SJSA1 (cell line): ENCODE data around the gene AUH. TPM values are rescaled to one million over a fixed set of nuclear protein-coding genes. Genes with fewer than 3 reads are reported as not detected.

Source experiments
- DNase-seq, 2 experiments: peaks; one replicate each; pipeline ENCODE4 v3.0.0-alpha.2; 2015 to 2020; ENCODE audit warnings: low spot score in 2 of 2, low read depth in 1 of 2
- H3K27ac ChIP-seq: fragments of 250-450 bp; sonication (Bioruptor Pico); 2 replicates; pipeline ENCODE4 v1.5.1; 2020; ENCODE audit warnings: mild to moderate bottlenecking, moderate library complexity
- H3K27me3 ChIP-seq: fragments of 250-450 bp; sonication (Bioruptor Pico); replicated peaks from 2 replicates; pipeline ENCODE4 v1.5.1; 2020; ENCODE audit warnings: mild to moderate bottlenecking, moderate library complexity
- H3K36me3 ChIP-seq: fragments of 250-450 bp; sonication (Bioruptor Pico); 2 replicates; pipeline ENCODE4 v1.5.1; 2020; ENCODE audit warnings: mild to moderate bottlenecking
- H3K4me1 ChIP-seq: fragments of 250-450 bp; sonication (Bioruptor Pico); replicated peaks from 2 replicates; pipeline ENCODE4 v1.6.1; 2021; ENCODE audit warnings: mild to moderate bottlenecking
- H3K4me3 ChIP-seq: fragments of 250-450 bp; sonication (Bioruptor Pico); 2 replicates; pipeline ENCODE4 v1.5.1; 2020; ENCODE audit warnings: mild to moderate bottlenecking
- H3K9me3 ChIP-seq: fragments of 250-450 bp; sonication (Bioruptor Pico); replicated peaks from 2 replicates; pipeline ENCODE4 v1.5.1; 2020; ENCODE audit warnings: mild to moderate bottlenecking
- total RNA-seq: library from RNA; depleted of rRNA; stranded (reverse); fragments of >200 nt; shearing (Covaris generic); gene quantifications from 2 replicates; pipeline ENCODE4 v1.2.3, GENCODE V29; 2014

The AUH gene
- total RNA-seq, 1 experiment from 2014 or later, result 15.3 TPM

GRCh38 chr9:91223000-91223399 lies 138.7 kb downstream of the AUH start:
- DNase-seq, result no peak

GRCh38 chr9:91222457-91222856 lies 139.3 kb downstream of the AUH start:
- Histone ChIP-seq H3K27ac (no peak overlapping the region), H3K4me1 (peaks cover 20% of the 10 kb centered on the region), H3K9me3 (no peaks in the 10 kb centered on the region), H3K4me3 (no peak overlapping the region), H3K36me3 (no peaks in the 10 kb centered on the region), H3K27me3 (no peaks in the 10 kb centered on the region)
- no peak for DNase-seq

More at GRCh38 chr9:91223000-91223399, 138.7 kb downstream of the AUH start:
- Histone ChIP-seq H3K4me3 (no peak overlapping the region), H3K27me3 (no peaks in the 10 kb centered on the region), H3K9me3 (no peaks in the 10 kb centered on the region), H3K36me3 (no peaks in the 10 kb centered on the region), H3K4me1 (peaks cover 20% of the 10 kb centered on the region), H3K27ac (no peak overlapping the region)

- H3K4me1 ChIP-seq, result peaks cover 20% of the 10 kb centered on the region
- no peak overlapping the region for H3K4me3 ChIP-seq
- peak; percentile 54 to 78 for DNase-seq
- H3K36me3 ChIP-seq, result no peaks in the 10 kb centered on the region
- no peaks in the 10 kb centered on the region for H3K9me3 ChIP-seq
- H3K27me3 ChIP-seq, result no peaks in the 10 kb centered on the region
- peak overlapping the region; percentile 25; the same call in 1 of the 2 replicates for H3K27ac ChIP-seq
Observed at GRCh38 chr9:91221332-91221731, 140.4 kb downstream of the AUH start.

GRCh38 chr9:91220491-91221135 lies 141.1 kb downstream of the AUH start:
- no peak overlapping the region for H3K27ac ChIP-seq
- peaks cover 20% of the 10 kb centered on the region for H3K4me1 ChIP-seq
- H3K9me3 ChIP-seq, result no peaks in the 10 kb centered on the region
- peak in 1 of 2 experiments; percentile 4 for DNase-seq
- no peak overlapping the region for H3K4me3 ChIP-seq
- no peaks in the 10 kb centered on the region for H3K27me3 ChIP-seq
- no peaks in the 10 kb centered on the region for H3K36me3 ChIP-seq

- H3K27ac ChIP-seq, result no peak overlapping the region
- no peak for DNase-seq
- H3K36me3 ChIP-seq, result no peaks in the 10 kb centered on the region
- H3K4me1 ChIP-seq, result peaks cover 20% of the 10 kb centered on the region
- no peaks in the 10 kb centered on the region for H3K9me3 ChIP-seq
- no peaks in the 10 kb centered on the region for H3K27me3 ChIP-seq
- H3K4me3 ChIP-seq, result no peak overlapping the region
Observed at GRCh38 chr9:91220021-91220420, 141.7 kb downstream of the AUH start.

GRCh38 chr9:91219557-91219956 lies 142.2 kb downstream of the AUH start:
- H3K36me3 ChIP-seq, result no peaks in the 10 kb centered on the region
- H3K4me3 ChIP-seq, result no peak overlapping the region
- no peaks in the 10 kb centered on the region for H3K9me3 ChIP-seq
- H3K27me3 ChIP-seq, result no peaks in the 10 kb centered on the region
- no peak overlapping the region for H3K27ac ChIP-seq
- H3K4me1 ChIP-seq, result peaks cover 25% of the 10 kb centered on the region
- no peak for DNase-seq

GRCh38 chr9:91217388-91217787 lies 144.3 kb downstream of the AUH start:
- DNase-seq, result no peak
- no peak overlapping the region for H3K27ac ChIP-seq
- H3K9me3 ChIP-seq, result no peaks in the 10 kb centered on the region
- no peaks in the 10 kb centered on the region for H3K36me3 ChIP-seq
- no peak overlapping the region for H3K4me3 ChIP-seq
- no peaks in the 10 kb centered on the region for H3K27me3 ChIP-seq
- peaks cover 36% of the 10 kb centered on the region for H3K4me1 ChIP-seq

GRCh38 chr9:91214867-91215266 lies 146.9 kb downstream of the AUH start:
- DNase-seq, result no peak
- Histone ChIP-seq H3K27ac (no peak overlapping the region; the same call in 1 of the 2 replicates), H3K36me3 (no peaks in the 10 kb centered on the region), H3K4me1 (peaks cover 16% of the 10 kb centered on the region), H3K9me3 (0 out of 2 replicates have a peak, but pooled peaks cover 3% of the 10 kb centered on the region), H3K4me3 (no peak overlapping the region), H3K27me3 (no peaks in the 10 kb centered on the region)

GRCh38 chr9:91214086-91214485 lies 147.6 kb downstream of the AUH start:
- DNase-seq, result peak in 1 of 2 experiments; percentile 37
- H3K36me3 ChIP-seq, result no peaks in the 10 kb centered on the region
- 0 out of 2 replicates have a peak, but pooled peaks cover 3% of the 10 kb centered on the region for H3K9me3 ChIP-seq
- peak overlapping the region; percentile 20 for H3K27ac ChIP-seq
- H3K4me1 ChIP-seq, result peaks cover 16% of the 10 kb centered on the region
- H3K27me3 ChIP-seq, result no peaks in the 10 kb centered on the region
- no peak overlapping the region for H3K4me3 ChIP-seq

- Histone ChIP-seq H3K36me3 (no peaks in the 10 kb centered on the region), H3K27ac (no peak overlapping the region), H3K4me1 (peaks cover 23% of the 10 kb centered on the region), H3K9me3 (0 out of 2 replicates have a peak, but pooled peaks cover 3% of the 10 kb centered on the region), H3K4me3 (no peak overlapping the region), H3K27me3 (no peaks in the 10 kb centered on the region)
- no peak for DNase-seq
Observed at GRCh38 chr9:91212596-91213243, 149.0 kb downstream of the AUH start.

- no peaks in the 10 kb centered on the region for H3K27me3 ChIP-seq
- DNase-seq, result no peak
- H3K4me3 ChIP-seq, result no peak overlapping the region
- H3K27ac ChIP-seq, result no peak overlapping the region
- no peaks in the 10 kb centered on the region for H3K36me3 ChIP-seq
- 0 out of 2 replicates have a peak, but pooled peaks cover 3% of the 10 kb centered on the region for H3K9me3 ChIP-seq
- peaks cover 23% of the 10 kb centered on the region for H3K4me1 ChIP-seq
Observed at GRCh38 chr9:91211919-91212318, 149.8 kb downstream of the AUH start.

GRCh38 chr9:91211414-91211813 lies 150.3 kb downstream of the AUH start:
- H3K4me3 ChIP-seq, result no peak overlapping the region
- no peak overlapping the region for H3K27ac ChIP-seq
- peaks cover 23% of the 10 kb centered on the region for H3K4me1 ChIP-seq
- H3K9me3 ChIP-seq, result 0 out of 2 replicates have a peak, but pooled peaks cover 3% of the 10 kb centered on the region
- H3K36me3 ChIP-seq, result no peaks in the 10 kb centered on the region
- no peak for DNase-seq
- H3K27me3 ChIP-seq, result no peaks in the 10 kb centered on the region

GRCh38 chr9:91210318-91210717 lies 151.4 kb downstream of the AUH start:
- H3K27me3 ChIP-seq, result no peaks in the 10 kb centered on the region
- H3K36me3 ChIP-seq, result no peaks in the 10 kb centered on the region
- H3K4me1 ChIP-seq, result peaks cover 23% of the 10 kb centered on the region
- no peak for DNase-seq
- H3K27ac ChIP-seq, result no peak overlapping the region
- H3K9me3 ChIP-seq, result 0 out of 2 replicates have a peak, but pooled peaks cover 3% of the 10 kb centered on the region
- no peak overlapping the region for H3K4me3 ChIP-seq

GRCh38 chr9:91208837-91209236 lies 152.9 kb downstream of the AUH start:
- Histone ChIP-seq H3K4me3 (no peak overlapping the region), H3K36me3 (no peaks in the 10 kb centered on the region), H3K4me1 (peaks cover 11% of the 10 kb centered on the region), H3K27me3 (no peaks in the 10 kb centered on the region), H3K9me3 (0 out of 2 replicates have a peak, but pooled peaks cover 3% of the 10 kb centered on the region), H3K27ac (no peak overlapping the region)
- no peak for DNase-seq
